ENCODE results near the gene HSF5. TPM values are rescaled to one million over a fixed set of nuclear protein-coding genes. Genes with fewer than 3 reads are reported as not detected.
A peak's percentile ranks its signal among the peaks of the same experiment; 100 is the strongest.

The HSF5 gene
- total RNA-seq, 1 experiment from 2014 or later: not detected

DNA sequence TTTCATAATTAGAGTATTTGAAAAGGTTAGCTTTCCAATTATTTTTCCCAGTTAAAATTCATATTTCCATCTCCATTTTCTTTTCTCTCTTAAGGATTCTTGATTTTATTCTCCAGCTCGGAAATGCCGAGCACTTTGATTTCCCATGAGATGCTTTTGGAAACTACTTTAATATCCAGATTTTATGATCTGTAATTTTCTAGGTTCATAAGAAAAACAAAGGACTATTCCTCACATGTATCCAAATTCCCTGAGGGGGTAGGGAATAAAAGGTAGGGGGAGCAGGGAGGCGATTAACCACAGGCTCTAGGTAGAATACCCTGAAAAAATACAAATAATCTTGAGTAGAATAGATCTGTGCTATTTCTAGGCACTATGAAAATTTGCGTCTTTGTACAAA is 71.8 kb downstream of the HSF5 start:
- no peaks in the 10 kb centered on the region for H3K27me3 ChIP-seq (ENCODE audit: insufficient read depth, low read length)
- peak overlapping the region; percentile 80 for H3K9ac ChIP-seq (ENCODE audit: low read length)
- TF ChIP-seq CBX3 (IDR thresholded peaks at IDR 0.05; ENCODE audit: low read depth) (no peak), POLR2AphosphoS5 (IDR thresholded peaks at IDR 0.05; ENCODE audit: low read depth, low read length) (no peak), ELF1 (IDR thresholded peaks at IDR 0.05; ENCODE audit: borderline replicate concordance, low read depth) (no peak), CTCF (IDR thresholded peaks at IDR 0.05 in 2 of 3, conservative IDR thresholded peaks at IDR 0.05 in 1 of 3; ENCODE audit: borderline replicate concordance in 1 of 3, insufficient read depth in 1 of 3, low read depth in 2 of 3, low read length in 2 of 3) (no peak), EZH2 (IDR thresholded peaks at IDR 0.05) (no peak), SIN3A (IDR thresholded peaks at IDR 0.05; ENCODE audit: low read depth) (no peak), SP1 (IDR thresholded peaks at IDR 0.05; ENCODE audit: low read depth) (no peak), ZNF274 (IDR thresholded peaks at IDR 0.05; ENCODE audit: low read depth, low read length) (no peak), REST (IDR thresholded peaks at IDR 0.05; ENCODE audit: low read depth) (no peak)
- TF ChIP-seq, protein P1, sequence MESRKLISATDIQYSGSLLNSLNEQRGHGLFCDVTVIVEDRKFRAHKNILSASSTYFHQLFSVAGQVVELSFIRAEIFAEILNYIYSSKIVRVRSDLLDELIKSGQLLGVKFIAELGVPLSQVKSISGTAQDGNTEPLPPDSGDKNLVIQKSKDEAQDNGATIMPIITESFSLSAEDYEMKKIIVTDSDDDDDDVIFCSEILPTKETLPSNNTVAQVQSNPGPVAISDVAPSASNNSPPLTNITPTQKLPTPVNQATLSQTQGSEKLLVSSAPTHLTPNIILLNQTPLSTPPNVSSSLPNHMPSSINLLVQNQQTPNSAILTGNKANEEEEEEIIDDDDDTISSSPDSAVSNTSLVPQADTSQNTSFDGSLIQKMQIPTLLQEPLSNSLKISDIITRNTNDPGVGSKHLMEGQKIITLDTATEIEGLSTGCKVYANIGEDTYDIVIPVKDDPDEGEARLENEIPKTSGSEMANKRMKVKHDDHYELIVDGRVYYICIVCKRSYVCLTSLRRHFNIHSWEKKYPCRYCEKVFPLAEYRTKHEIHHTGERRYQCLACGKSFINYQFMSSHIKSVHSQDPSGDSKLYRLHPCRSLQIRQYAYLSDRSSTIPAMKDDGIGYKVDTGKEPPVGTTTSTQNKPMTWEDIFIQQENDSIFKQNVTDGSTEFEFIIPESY (IDR thresholded peaks at IDR 0.05; ENCODE audit: extremely low read depth, insufficient replicate concordance, low read length): no peak
- TF ChIP-seq, protein P2, sequence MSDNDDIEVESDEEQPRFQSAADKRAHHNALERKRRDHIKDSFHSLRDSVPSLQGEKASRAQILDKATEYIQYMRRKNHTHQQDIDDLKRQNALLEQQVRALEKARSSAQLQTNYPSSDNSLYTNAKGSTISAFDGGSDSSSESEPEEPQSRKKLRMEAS (IDR thresholded peaks at IDR 0.05): no peak
- RAD21 ChIA-PET (ENCODE audit: low non-redundant PET in 1 of 2, low total read pairs in 2 of 2, uncharacterized antibody in 2 of 2, unreplicated experiment in 2 of 2): interaction anchor here in 1 of 2 experiments (1.7 kb wide), 1 partner anchor 64 kb away, joined by 16 read pairs; the partner anchor contains the start of gene SUPT4H1
- peaks cover 67 to 77% of the 10 kb centered on the region in 2 experiments for H3K4me1 ChIP-seq (ENCODE audit: control insufficient read depth in 1 of 2, insufficient read depth in 2 of 2, low read length in 2 of 2)
- H3K27ac ChIP-seq (ENCODE audit: low read depth, low read length): peak overlapping the region; percentile 78
- ATAC-seq (no peak), DNase-seq (ENCODE audit: low read depth, low spot score) (no peak)
- intact Hi-C loops (cut with micrococcal nuclease): no loop called here
- POLR2A ChIA-PET: interaction anchor here (0.8 to 4.6 kb wide), 16 partner anchors 9 to 72 kb away, joined by 3 to 54 read pairs (median 10); partner anchors contain the start of gene SUPT4H1
- H3K9me3 ChIP-seq (ENCODE audit: control insufficient read depth in 1 of 2, insufficient read depth in 1 of 2, low read depth in 1 of 2, low read length in 2 of 2): no peaks in the 10 kb centered on the region
- peak overlapping the region; percentile 86 for H3K4me2 ChIP-seq (ENCODE audit: low read length)
- no peak overlapping the region for H2AFZ ChIP-seq (ENCODE audit: low read depth, low read length, poor library complexity, severe bottlenecking)
- H3K4me3 ChIP-seq (replicated peaks in 1 of 2; ENCODE audit: low read depth in 1 of 2, low read length in 2 of 2): peak overlapping the region; percentile 66 to 68
- CTCF ChIA-PET: interaction anchor here (1.0 to 2.0 kb wide), 5 partner anchors 11 to 28 kb away, joined by 4 to 29 read pairs (median 12); no protein-coding TSS in a partner anchor
- no peaks in the 10 kb centered on the region for H3K9me2 ChIP-seq (ENCODE audit: insufficient read depth)
- no peaks in the 10 kb centered on the region for H4K20me1 ChIP-seq (ENCODE audit: insufficient read depth)
- H3K79me2 ChIP-seq (ENCODE audit: insufficient read depth, low read length): peaks cover 59% of the 10 kb centered on the region
- BruUV-seq (replicated peaks): no TSS peak
- peaks cover 0 to 5% of the 10 kb centered on the region in 2 experiments; a peak in 2 of 4 replicates for H3K36me3 ChIP-seq (ENCODE audit: control insufficient read depth in 1 of 2, insufficient read depth in 2 of 2, low read length in 2 of 2)
